KMS-11 (cell line): ENCODE data around the gene CCSER1.

Experiments
- H2AFZ ChIP-seq: fragments of 200-600 bp; sonication (generic); 2 replicates; pipeline ENCODE4 v1.6.1; 2016; ENCODE audit warnings: antibody characterized with exemption, mixed run types, low read depth
- H3K27ac ChIP-seq: fragments of 200-600 bp; sonication (generic); 2 replicates; pipeline ENCODE4 v1.6.1; 2016; ENCODE audit warnings: mild to moderate bottlenecking, mixed run types
- H3K27me3 ChIP-seq: fragments of 200-600 bp; sonication (generic); 2 replicates; pipeline ENCODE4 v1.6.1; 2017; ENCODE audit warnings: mild to moderate bottlenecking, low read depth, mixed run types, moderate library complexity; ENCODE audit not compliant: insufficient read depth
- H3K36me3 ChIP-seq: fragments of 200-600 bp; sonication (generic); 2 replicates; pipeline ENCODE4 v1.6.1; 2017; ENCODE audit warnings: mild to moderate bottlenecking, mixed run types; ENCODE audit not compliant: insufficient read depth
- H3K4me1 ChIP-seq: fragments of 200-600 bp; sonication (generic); 2 replicates; pipeline ENCODE4 v1.6.1; 2016; ENCODE audit warnings: mild to moderate bottlenecking, low read depth, mixed run types; ENCODE audit not compliant: poor library complexity, severe bottlenecking
- H3K4me2 ChIP-seq: fragments of 200-600 bp; sonication (generic); 2 replicates; pipeline ENCODE4 v1.7.0; 2016; ENCODE audit warnings: mild to moderate bottlenecking, mixed run types
- H3K4me3 ChIP-seq: fragments of 200-600 bp; sonication (generic); IDR thresholded peaks from 2 replicates; pipeline ENCODE4 v1.6.1; 2017; ENCODE audit warnings: low read depth, low read length, mixed read lengths; ENCODE audit not compliant: insufficient read depth
- H3K79me2 ChIP-seq: fragments of 200-600 bp; sonication (generic); 2 replicates; pipeline ENCODE4 v1.6.1; 2016; ENCODE audit warnings: low read depth, mixed run types; ENCODE audit not compliant: insufficient read depth
- H3K9ac ChIP-seq: fragments of 200-600 bp; sonication (generic); 2 replicates; pipeline ENCODE4 v1.6.1; 2016; ENCODE audit warnings: mild to moderate bottlenecking, mixed run types
- H4K20me1 ChIP-seq: fragments of 200-600 bp; sonication (generic); 2 replicates; pipeline ENCODE4 v1.6.1; 2016; ENCODE audit warnings: mild to moderate bottlenecking, mixed run types; ENCODE audit not compliant: insufficient read depth
- TF ChIP-seq, protein P1 (sequence below): fragments of 200-600 bp; sonication (generic); conservative IDR thresholded peaks from 2 replicates; pipeline ENCODE4 v1.6.1; 2017; ENCODE audit warnings: low read depth, mild to moderate bottlenecking, antibody characterized with exemption, low read length, moderate library complexity, mixed read lengths

The CCSER1 gene

GRCh38 chr4:91434631-91435030 lies 1307.4 kb downstream of the CCSER1 start:
- TF ChIP-seq, protein P1, sequence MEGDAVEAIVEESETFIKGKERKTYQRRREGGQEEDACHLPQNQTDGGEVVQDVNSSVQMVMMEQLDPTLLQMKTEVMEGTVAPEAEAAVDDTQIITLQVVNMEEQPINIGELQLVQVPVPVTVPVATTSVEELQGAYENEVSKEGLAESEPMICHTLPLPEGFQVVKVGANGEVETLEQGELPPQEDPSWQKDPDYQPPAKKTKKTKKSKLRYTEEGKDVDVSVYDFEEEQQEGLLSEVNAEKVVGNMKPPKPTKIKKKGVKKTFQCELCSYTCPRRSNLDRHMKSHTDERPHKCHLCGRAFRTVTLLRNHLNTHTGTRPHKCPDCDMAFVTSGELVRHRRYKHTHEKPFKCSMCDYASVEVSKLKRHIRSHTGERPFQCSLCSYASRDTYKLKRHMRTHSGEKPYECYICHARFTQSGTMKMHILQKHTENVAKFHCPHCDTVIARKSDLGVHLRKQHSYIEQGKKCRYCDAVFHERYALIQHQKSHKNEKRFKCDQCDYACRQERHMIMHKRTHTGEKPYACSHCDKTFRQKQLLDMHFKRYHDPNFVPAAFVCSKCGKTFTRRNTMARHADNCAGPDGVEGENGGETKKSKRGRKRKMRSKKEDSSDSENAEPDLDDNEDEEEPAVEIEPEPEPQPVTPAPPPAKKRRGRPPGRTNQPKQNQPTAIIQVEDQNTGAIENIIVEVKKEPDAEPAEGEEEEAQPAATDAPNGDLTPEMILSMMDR: no peak
- Histone ChIP-seq H3K9ac (no peak overlapping the region), H3K79me2 (no peaks in the 10 kb centered on the region), H3K27ac (no peak overlapping the region), H3K4me2 (no peak overlapping the region), H2AFZ (no peak overlapping the region), H3K27me3 (no peaks in the 10 kb centered on the region), H3K4me3 (no peak overlapping the region), H3K36me3 (no peaks in the 10 kb centered on the region), H3K4me1 (no peaks in the 10 kb centered on the region), H4K20me1 (no peaks in the 10 kb centered on the region)

- Histone ChIP-seq H3K4me1 (no peaks in the 10 kb centered on the region), H3K27ac (no peak overlapping the region), H3K27me3 (no peaks in the 10 kb centered on the region), H4K20me1 (no peaks in the 10 kb centered on the region), H3K79me2 (no peaks in the 10 kb centered on the region), H3K4me3 (no peak overlapping the region), H3K9ac (no peak overlapping the region), H3K4me2 (no peak overlapping the region), H3K36me3 (no peaks in the 10 kb centered on the region), H2AFZ (no peak overlapping the region)
- TF ChIP-seq, protein P1: no peak
Observed at GRCh38 chr4:91436556-91436955, 1309.4 kb downstream of the CCSER1 start.

GRCh38 chr4:91447168-91447567 lies 1320.0 kb downstream of the CCSER1 start:
- Histone ChIP-seq H2AFZ (no peak overlapping the region), H4K20me1 (no peaks in the 10 kb centered on the region), H3K4me1 (no peaks in the 10 kb centered on the region), H3K4me3 (no peak overlapping the region), H3K36me3 (no peaks in the 10 kb centered on the region), H3K9ac (no peak overlapping the region), H3K27ac (no peak overlapping the region), H3K27me3 (no peaks in the 10 kb centered on the region), H3K79me2 (no peaks in the 10 kb centered on the region), H3K4me2 (no peak overlapping the region)
- TF ChIP-seq, protein P1: no peak

DNA sequence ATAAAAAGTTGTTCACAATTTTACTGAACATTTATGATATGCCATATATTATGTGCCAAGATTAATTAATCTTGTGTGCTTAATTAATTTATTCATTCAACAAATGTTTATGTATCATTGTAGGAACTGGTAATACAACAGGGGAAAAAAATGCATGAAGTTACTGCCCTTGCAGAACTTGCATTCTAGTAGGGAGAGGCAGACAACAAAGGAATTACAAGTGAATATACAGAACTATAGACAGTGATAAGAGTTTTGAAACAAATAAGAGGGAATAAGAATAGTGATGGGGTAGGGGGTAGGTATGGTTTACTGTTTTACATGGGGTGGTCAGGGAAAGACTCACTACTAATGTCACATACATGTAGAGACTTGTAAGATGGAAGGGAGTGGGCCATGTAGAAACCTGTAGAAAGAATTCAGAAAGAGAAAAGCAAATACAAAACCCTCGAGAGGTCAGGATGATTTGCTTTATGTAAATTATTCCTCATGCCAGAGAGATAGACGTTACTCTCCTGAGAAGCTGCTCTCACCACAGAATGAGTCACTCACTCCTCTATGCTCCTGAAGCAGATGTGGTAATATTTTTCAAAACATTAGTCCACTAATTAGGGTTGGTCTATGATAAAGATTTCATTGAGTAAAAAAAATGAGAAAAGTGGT lies 1321.6 kb downstream of the CCSER1 start:
- Histone ChIP-seq H3K4me3 (no peak overlapping the region), H4K20me1 (no peaks in the 10 kb centered on the region), H3K27me3 (no peaks in the 10 kb centered on the region), H3K27ac (no peak overlapping the region), H3K9ac (no peak overlapping the region), H3K79me2 (no peaks in the 10 kb centered on the region), H3K36me3 (no peaks in the 10 kb centered on the region), H3K4me1 (no peaks in the 10 kb centered on the region), H3K4me2 (no peak overlapping the region), H2AFZ (no peak overlapping the region)
- TF ChIP-seq, protein P1: no peak
